Fibroblast of pulmonary artery (primary cell): Measurements from ENCODE around the gene CCDC85A.

Source experiments
- DNase-seq: peaks from one replicate; pipeline ENCODE4 v3.0.0-alpha.2; 2010; ENCODE audit warnings: low read depth
- H3K4me3 ChIP-seq: replicated peaks from 2 replicates; pipeline ENCODE4 v1.5.1; 2011; ENCODE audit warnings: low read depth, mild to moderate bottlenecking, control low read depth, low read length, moderate library complexity
- CTCF ChIP-seq: IDR thresholded peaks from 2 replicates; pipeline ENCODE4 v1.5.1; 2011; ENCODE audit warnings: mild to moderate bottlenecking, control low read depth, low read length, inconsistent platforms; ENCODE audit errors: missing control alignments

CCDC85A gene

GRCh38 chr2:56309626-56310170 is 125.9 kb downstream of the CCDC85A start:
- no peak for TF ChIP-seq CTCF
- no peak for DNase-seq
- H3K4me3 ChIP-seq, result no peak overlapping the region

DNA sequence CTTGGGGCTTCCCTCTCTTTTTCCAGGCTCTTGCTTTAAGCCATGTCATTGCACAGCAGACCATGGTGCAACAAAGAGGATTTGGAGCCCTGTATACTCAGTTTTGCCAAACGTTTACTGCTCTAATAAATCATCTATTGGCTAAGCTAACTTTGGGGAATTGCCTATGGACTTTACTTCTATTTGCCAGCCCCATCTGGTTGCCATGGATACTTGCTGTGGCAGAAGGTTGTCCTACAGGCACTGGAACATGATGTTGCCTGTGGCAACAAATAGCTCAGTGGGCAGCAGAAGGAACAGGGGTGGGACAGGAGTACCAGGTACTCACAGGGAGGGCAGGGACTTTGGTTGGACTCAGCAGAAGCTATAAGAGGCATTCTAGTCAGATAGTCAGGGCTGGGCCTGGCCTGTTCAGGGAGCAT is 129.7 kb downstream of the CCDC85A start:
- DNase-seq, result no peak
- no peak overlapping the region for H3K4me3 ChIP-seq
- TF ChIP-seq CTCF, result no peak

DNA sequence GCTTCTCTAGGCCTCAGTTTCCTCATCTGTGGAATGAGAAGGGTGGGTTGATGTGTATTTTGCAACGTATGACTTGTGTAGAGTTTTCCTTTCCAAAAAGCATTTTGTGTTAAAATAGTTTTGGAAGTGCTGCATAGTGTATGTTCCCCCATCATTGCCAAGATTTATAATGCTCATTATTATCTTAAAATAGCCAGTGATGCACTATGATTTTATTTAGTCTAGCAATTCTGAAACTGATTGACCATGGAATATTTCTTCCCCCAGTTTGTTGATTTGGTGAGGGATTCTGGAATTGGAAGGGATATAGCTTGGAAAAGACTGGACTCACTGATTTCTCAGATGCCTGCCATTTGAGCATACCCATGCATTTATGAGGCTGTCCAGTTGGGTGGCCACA is 130.6 kb downstream of the CCDC85A start:
- no peak for TF ChIP-seq CTCF
- H3K4me3 ChIP-seq, result no peak overlapping the region
- DNase-seq, result no peak

DNA sequence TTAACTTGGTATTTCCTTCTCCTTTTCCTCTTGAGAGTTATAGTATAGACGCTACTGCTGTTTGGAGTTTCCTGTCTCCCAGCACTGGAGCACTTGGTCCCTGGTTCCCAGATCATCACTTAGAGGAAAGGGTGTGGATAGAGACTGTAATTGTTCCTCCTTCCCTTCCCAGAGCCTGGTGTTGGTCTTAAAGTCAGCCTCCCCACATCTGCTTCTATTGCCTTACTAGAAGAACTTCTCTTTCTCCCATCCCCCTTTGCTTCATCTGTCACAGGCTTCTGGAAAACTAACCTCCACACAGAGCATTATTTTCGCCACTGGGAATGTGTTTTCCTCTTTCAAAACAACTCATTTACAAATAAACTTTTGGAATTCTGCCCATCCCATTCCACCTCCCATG is 131.0 kb downstream of the CCDC85A start:
- DNase-seq, result no peak
- no peak overlapping the region for H3K4me3 ChIP-seq
- TF ChIP-seq CTCF, result no peak

GRCh38 chr2:56315376-56315775 is 131.6 kb downstream of the CCDC85A start:
- no peak for DNase-seq
- no peak overlapping the region for H3K4me3 ChIP-seq
- no peak for TF ChIP-seq CTCF

DNA sequence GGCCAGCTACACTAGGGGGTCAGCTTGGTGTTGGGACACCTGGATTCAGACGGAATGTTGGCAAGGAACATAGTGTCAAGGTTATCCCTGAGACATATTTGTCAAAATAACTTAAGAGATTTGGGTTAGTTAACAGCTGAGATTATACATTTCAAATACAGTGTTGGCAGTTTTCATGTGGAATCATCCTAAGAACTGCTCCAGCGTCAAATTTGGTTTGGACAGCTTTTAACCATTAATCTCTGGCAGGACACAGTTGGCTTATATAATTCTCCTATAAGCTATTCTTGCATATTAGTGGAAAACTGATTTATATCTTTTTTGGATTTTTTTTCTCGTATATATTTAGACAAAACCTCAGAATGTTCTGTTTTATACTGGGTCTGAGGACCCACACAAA is 132.2 kb downstream of the CCDC85A start:
- TF ChIP-seq CTCF, result no peak
- DNase-seq, result no peak
- no peak overlapping the region for H3K4me3 ChIP-seq

- no peak for TF ChIP-seq CTCF
- H3K4me3 ChIP-seq, result no peak overlapping the region
- DNase-seq, result no peak
These were observed 134.4 kb downstream of the CCDC85A start for GRCh38 chr2:56318147-56318546.
